Skin epidermis (tissue), 12 donors: Measurements from ENCODE around the gene SMG6.
A peak's percentile ranks its signal among the peaks of the same experiment; 100 is the strongest.

Experiments used
- H3K27ac ChIP-seq, 21 experiments: fragments of 200-600 bp; sonication (generic) in 11 of 21; one replicate each; pipeline ENCODE4 v1.5.0; 2020; ENCODE audit warnings: mild to moderate bottlenecking in 3 of 21, inconsistent platforms in 2 of 21, moderate library complexity in 2 of 21
- H3K4me3 ChIP-seq, 7 experiments: fragments of 200-600 bp; sonication (generic) in 2 of 7; one replicate each; pipeline ENCODE4 v1.5.0; 2020; ENCODE audit warnings: inconsistent platforms in 2 of 7, mild to moderate bottlenecking in 2 of 7, moderate library complexity in 1 of 7

SMG6 gene

GRCh38 chr17:2076087-2076984 lies 227.2 kb downstream of the SMG6 start:
- Histone ChIP-seq H3K4me3 (no peak overlapping the region), H3K27ac (peak overlapping the region in 18 of 21 experiments; percentile 7 to 80 (median 65))

GRCh38 chr17:2075336-2076086 lies 228.1 kb downstream of the SMG6 start:
- peak overlapping the region in 18 of 21 experiments; percentile 7 to 80 (median 65) for H3K27ac ChIP-seq
- H3K4me3 ChIP-seq, result no peak overlapping the region

DNA sequence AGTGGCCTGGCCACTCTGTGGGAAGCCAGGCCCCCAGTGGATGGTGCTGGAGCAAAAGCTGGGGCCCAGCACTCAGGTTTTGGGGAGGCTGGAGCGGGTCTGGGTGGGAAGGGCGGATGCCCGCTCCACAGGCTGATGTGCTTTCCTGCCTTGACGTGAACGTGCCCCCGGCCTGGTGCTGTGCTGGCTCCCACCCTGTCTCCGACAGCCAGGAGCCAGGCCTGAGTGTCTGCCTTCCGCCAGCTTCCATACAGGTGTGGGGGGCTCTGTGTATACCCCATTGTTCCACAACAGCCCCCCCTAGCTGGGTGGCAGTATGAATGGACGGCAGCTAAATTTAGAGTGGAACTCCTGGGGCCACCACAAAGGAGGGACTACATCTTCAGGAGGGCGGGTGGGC lies 228.7 kb downstream of the SMG6 start:
- no peak overlapping the region for H3K4me3 ChIP-seq
- H3K27ac ChIP-seq, result peak overlapping the region in 13 of 21 experiments; percentile 7 to 80 (median 67)

DNA sequence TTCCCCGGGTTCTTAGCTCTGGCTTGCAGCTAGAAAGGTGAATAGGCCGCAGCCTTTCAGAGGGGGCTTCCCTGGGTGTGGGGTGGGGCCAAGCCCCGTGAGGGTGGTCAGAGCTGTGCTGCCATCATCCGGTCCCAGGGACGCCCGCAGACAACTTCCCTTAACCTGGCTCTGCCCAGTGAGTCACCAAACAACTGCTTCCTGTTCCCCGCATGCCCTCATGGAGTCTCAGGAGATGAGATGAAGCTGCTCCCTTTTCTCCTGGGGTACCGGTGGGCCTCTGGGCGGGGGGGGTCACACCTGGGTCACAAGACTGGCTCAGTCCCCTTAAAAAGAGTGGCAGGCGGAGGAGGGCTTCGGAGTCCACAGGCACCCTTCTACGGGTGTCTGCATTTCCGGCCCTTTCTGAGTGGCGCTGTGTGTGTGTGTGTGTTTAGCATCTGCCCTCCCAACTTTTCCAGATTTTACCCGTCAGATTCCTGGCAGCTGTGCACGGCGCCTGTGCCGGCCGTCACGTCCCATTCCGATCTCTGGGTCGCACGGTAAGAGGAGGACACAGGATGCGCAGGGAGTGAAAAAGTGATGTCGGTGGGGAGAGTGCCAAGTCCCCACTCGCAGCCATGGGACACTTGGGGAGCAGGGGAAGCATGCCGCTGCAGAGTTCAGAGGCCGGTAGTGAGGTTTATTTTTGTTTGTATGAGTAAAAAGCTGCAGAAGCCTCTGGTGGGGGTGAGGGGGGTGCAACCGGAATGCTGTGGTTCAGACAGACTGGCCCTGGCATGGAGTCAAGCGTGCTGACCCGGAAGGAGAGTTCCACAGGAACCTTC lies 231.9 kb downstream of the SMG6 start:
- peak overlapping the region in 15 of 21 experiments; percentile 12 to 74 (median 54) for H3K27ac ChIP-seq
- no peak overlapping the region for H3K4me3 ChIP-seq

DNA sequence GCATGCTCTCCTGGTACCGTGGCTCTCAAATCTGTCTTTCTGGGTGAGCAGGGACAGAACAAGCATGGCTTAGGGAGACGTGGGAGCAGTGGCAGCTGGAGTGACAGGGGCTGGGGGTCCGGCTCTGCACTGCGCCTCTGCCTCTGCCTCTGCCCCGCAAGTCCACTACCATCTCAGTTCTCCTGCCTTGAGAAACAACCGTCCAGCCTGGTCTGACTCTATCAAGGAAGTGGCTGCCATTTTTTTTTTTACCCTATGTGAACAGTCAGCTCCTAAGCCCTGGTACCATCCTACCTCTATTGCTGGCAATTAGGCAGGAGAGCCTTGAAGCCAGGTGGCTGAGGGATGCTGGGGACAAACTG lies 232.6 kb downstream of the SMG6 start:
- Histone ChIP-seq H3K27ac (peak overlapping the region in 15 of 21 experiments; percentile 12 to 74 (median 54)), H3K4me3 (no peak overlapping the region)

- Histone ChIP-seq H3K27ac (peak overlapping the region in 15 of 21 experiments; percentile 9 to 74 (median 54)), H3K4me3 (no peak overlapping the region)
These were observed 233.2 kb downstream of the SMG6 start for GRCh38 chr17:2070241-2071023.

DNA sequence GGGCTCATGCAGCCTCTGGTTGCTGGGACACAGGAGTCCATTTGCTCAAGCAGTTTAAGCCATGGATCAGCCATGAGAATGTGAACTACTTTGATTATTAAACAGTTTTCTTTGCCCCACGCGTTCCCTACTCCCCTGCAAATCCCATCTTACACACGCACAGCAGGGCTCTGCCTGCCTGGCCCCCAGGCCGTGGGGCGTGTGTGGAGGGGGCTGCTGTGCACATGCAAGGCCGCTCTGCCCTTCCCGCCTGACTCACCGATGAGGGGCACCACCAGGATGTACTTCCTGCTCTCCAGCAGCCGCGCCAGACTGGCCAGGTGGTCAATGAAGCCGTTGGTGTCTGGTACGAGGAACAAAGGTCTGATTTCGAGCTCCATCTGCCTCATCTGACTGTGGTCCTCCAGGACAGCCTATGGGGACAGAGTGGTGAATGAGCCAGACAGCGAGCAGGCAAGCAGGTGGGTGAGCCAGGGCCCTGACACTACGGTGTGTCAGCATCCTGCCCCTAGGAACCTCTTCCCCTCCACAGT lies 235.0 kb downstream of the SMG6 start:
- H3K4me3 ChIP-seq, result no peak overlapping the region
- peak overlapping the region in 20 of 21 experiments; percentile 1 to 91 (median 62) for H3K27ac ChIP-seq

- peak overlapping the region in 20 of 21 experiments; percentile 32 to 91 (median 64) for H3K27ac ChIP-seq
These were observed 235.5 kb downstream of the SMG6 start for GRCh38 chr17:2068031-2068518.

DNA sequence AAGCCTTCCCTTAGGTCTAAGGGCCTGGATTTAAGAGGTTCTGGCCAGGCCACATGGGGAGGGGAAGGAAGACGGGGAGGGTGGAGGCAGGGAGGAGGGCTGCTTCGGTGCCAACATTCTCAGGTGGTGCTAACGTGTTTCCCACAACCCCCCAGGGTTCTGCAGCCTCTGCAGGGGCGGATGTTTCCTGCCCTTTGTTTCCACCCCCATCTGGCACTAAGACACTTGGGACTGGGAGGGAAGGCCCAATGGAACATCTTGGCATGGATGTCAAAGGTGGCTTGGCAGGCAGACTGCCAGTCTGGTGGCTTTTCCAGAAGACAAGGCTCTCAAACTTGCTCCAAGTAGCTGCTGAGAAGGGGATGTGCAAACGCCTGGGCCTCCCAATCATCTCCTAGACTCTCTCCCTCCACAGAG lies 236.0 kb downstream of the SMG6 start:
- Histone ChIP-seq H3K27ac (peak overlapping the region in 20 of 21 experiments; percentile 32 to 91 (median 64)), H3K4me3 (no peak overlapping the region)

More at GRCh38 chr17:2068031-2068518, 235.5 kb downstream of the SMG6 start:
- H3K4me3 ChIP-seq, result no peak overlapping the region

DNA sequence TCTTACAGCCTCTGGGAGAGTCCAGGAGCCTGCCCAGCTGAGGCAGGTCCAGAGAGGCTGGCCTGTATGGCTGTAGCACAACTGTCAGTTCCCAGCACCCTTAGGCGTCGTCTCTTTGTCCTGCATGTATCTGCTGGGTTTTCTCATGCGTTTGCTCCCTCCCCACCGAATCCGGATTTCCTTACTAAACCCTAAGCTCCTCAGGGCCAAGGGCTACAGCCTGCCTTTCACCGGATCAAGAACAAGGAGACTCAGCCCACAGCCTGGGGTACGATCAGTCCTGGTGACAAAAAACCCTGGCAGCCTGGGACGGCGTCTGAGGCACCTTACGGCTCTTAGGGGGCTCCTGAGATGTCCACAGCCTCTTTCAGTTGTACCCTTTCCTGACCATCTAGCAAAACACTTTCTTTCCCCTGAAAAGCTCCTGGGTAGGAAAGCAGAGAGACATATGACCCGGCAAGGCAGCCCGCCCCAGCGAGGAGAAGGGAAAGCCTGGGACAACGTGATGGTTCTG lies 236.5 kb downstream of the SMG6 start:
- H3K4me3 ChIP-seq, result no peak overlapping the region
- peak overlapping the region in 20 of 21 experiments; percentile 32 to 91 (median 64) for H3K27ac ChIP-seq

DNA sequence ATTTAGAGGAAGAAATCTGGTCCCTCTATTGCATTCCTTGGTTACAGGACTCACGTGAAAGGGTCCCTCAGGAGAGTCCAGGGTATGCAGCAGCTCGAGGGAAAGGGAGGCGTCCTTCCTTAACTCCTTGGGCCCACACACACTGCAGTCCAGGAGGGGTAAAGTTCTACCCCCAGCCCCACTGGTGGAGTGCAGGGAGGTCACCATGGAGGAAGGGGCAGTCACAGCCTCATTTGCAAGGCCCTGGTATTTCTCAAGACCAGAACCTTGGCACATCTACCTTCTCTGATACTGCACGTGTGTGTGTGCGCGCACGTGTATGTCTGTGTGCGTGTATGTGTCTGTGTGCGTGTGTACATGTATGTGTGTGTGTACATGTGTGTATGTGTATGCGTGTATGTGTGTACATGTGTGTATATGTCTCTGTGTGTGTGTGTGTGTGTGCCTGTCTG lies 237.6 kb downstream of the SMG6 start:
- no peak overlapping the region for H3K4me3 ChIP-seq
- H3K27ac ChIP-seq, result peak overlapping the region in 17 of 21 experiments; percentile 8 to 91 (median 63)

DNA sequence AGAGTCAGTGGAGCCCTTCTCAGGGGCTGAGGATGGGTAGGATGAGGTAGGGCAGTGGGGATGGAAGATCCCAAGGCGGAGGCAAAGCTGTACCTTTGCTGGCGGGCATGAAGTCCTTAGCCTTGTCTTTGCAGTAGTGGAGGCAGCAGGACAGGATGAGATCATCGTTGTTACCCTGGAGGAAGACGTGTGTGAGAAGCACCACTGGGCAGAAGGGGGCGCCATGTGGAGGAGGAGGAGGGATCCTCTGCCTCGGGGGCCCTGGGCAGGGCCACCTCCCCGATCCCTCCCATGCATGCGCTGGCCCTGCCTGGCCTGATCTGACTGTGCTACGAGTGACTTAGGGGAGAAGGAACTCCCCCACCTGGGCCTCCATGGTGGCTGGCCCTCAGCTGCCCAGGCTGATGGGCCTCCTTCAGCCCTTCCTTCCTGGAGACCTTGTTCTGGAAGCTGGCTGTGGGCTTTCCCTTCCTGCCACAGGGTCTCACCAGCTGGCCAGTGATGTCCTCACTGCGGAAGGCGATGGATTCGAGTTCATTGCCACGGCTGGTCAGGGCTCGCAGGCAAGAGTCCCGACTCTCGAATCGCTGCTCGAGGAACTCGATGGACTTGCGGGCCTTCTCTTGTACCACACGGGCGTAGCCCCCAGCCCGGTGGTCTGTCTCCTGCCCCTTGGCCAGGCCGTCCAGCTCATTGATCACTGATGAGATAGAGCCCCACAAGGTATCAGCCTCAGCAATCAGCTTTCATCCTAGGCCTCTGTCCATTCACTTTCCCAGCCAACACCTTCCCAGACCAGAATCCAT lies 238.4 kb downstream of the SMG6 start:
- Histone ChIP-seq H3K4me3 (no peak overlapping the region), H3K27ac (peak overlapping the region in 15 of 21 experiments; percentile 5 to 91 (median 48))

- H3K27ac ChIP-seq, result peak overlapping the region in 11 of 21 experiments; percentile 11 to 91 (median 42)
- no peak overlapping the region for H3K4me3 ChIP-seq
These were observed 239.0 kb downstream of the SMG6 start for GRCh38 chr17:2064520-2064971.

DNA sequence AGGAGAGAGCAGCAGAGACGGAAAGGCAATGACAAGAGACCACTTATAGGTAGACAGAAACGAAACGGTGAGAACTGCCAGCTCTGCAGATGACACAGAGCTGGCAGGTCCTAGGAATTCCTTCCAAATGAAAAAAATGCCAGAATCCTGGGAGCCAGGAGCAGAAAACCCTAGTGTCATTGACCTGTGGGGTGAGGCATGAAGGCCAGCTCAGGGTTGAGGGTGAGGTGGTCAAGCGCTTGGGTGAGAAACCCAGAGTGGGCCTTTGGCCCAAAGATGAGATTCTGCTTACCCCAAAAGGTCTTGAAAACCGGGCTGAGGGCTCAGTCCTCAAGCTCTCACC lies 239.5 kb downstream of the SMG6 start:
- peak overlapping the region in 11 of 21 experiments; percentile 11 to 91 (median 48) for H3K27ac ChIP-seq
- no peak overlapping the region for H3K4me3 ChIP-seq

- Histone ChIP-seq H3K4me3 (no peak overlapping the region), H3K27ac (peak overlapping the region in 12 of 21 experiments; percentile 16 to 91 (median 48))
These were observed 240.1 kb downstream of the SMG6 start for GRCh38 chr17:2063261-2064146.

GRCh38 chr17:2062571-2063183 lies 240.9 kb downstream of the SMG6 start:
- peak overlapping the region in 13 of 21 experiments; percentile 5 to 91 (median 48) for H3K27ac ChIP-seq
- no peak overlapping the region for H3K4me3 ChIP-seq
